ENCODE results near the gene CHRNA9.

- TF ChIP-seq CTCF (IDR thresholded peaks at IDR 0.05) (peak; percentile 13), EZH2 (IDR thresholded peaks at IDR 0.05; ENCODE audit: borderline replicate concordance, insufficient read depth, low read depth, low read length, poor library complexity, severe bottlenecking) (no peak)
These were observed 29.6 kb upstream of the CHRNA9 start for GRCh38 chr4:40305328-40306170.
